Activated CD4-positive, CD25-positive, alpha-beta regulatory T cell treated with anti-CD3 and anti-CD28 coated beads, Interleukin-2, amount 50 U/mL, for 24 hours (primary cell): ENCODE data around the gene GEMIN7.

Experiments used
- ATAC-seq, 2 donors: fragments of 150-1000 bp; cut with Tn5 transposase; one replicate each; pipeline ENCODE4 v1.10.0; 2021; ENCODE audit warnings: mild to moderate bottlenecking in 1 of 2, moderate library complexity in 1 of 2

GEMIN7 gene, protein sequence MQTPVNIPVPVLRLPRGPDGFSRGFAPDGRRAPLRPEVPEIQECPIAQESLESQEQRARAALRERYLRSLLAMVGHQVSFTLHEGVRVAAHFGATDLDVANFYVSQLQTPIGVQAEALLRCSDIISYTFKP

DNA sequence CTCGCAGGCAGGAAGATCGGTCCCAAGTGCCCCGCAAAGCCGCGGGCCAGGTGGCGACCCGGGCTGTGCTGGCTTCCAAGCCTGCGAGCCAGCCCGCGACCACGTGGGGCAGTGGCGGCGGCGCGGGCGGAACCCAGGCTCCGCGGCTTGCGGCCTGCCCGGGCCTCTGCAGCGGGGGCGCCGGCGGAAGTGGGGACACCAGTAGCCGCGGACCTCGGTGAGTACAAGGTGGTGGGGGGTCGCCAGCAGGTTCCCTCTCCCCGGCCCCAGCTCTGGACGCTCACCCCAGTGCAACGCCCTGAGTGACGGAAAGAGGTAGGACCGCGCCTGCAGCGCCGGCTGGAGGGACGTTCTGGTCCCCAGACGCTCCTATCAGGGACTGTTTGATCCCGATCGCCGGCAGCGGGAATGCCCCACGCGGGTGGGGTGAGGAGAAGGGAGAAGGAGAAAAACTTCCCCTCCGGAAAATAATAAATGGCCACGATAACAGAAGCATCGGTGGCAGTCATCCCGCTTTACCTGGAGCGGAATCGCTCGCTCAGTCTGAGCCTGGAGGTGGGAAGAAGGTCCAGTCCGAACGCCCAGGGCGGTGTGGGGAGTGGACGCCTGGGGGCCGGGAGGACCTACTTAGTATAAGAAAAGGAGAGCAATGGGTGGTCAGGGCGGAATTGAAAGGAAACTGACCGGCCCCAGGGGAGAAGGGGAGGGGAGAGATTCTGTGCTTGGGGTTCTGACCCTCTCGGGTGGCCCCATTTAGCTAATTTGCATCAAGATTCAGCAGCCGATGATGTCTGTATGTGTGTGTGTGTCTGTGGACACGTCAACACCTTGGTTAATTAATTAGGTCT lies at the start of gene GEMIN7:
GEMIN7 (plus strand) TSS at position 198 of the 848 bp plus-strand sequence. CDS start 10,855 bp downstream, outside the sequence.
- ATAC-seq: peak; percentile 71 to 79

DNA sequence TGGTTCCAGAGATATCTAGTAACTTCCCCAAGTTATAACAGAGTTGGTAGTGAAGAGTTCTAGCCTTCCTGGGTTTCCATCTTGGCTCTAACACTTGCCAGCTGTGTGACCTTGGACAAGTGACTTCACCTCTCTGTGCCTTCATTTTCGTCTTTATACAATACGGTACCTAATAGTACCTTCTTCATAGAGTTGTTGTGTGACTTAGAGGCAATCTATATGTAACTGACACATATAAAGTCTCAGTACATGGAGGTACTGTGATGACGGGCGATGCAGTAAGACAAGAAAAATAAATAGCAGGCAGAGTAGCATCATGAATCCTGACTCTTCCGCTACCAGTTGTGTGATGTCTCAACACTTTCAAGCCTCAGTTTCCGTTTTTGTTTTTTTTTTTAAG lies 48.2 kb upstream of the GEMIN7 start:
- ATAC-seq: no peak

GRCh38 chr19:45032421-45032820 lies 46.6 kb upstream of the GEMIN7 start:
- no peak for ATAC-seq

GRCh38 chr19:45035755-45036154 lies 43.3 kb upstream of the GEMIN7 start:
- no peak for ATAC-seq

- no peak for ATAC-seq
Observed at GRCh38 chr19:45037393-45038169, 41.5 kb upstream of the GEMIN7 start.

DNA sequence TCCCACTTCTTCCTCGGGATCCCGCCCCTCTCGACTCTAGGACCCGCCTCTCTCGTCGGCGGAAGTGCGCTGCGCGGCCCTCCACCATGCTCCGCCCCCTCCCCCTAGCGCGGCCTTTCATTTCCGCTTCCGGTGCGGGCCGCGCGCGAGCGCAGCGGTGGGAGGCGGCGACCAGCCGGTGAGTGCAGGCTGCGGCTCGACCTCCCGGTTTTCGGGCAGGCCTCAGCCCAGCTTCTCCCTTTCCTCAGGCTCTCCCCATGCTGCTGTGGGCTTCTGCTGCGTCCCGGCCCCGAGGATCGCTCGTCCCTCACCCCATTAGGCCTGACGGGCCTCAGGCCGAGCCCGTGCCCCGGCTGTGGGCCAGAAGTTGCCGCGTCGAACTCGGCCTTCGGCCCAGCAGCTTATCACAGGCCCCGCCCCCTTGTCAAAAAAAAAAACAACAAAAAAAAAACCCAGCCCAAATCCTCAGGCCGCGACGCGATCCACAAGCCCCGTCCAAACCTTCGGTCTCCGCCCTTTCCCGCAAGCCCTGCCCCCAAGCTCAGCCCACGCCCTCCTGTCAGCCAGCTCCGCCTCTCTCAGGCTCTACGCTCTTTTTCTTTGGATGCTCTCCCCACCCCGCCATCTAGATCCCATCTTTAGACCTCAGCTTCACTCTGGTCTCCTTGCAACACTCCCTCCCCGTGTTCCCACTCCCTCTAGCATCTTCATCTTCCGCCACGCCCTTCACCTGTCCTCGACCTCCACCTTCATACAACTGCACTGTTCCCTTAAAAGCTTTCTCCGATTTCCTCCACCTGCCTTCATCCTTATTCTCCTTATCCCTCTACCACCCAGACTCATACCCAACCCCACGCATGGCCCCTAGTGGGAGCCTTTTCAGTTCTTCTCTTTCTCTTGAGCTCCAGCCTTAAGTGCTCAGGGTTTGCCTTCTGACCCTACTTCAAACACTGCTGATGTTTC lies 39.8 kb upstream of the GEMIN7 start, which contains the start of gene CLASRP:
CLASRP (plus strand) TSS at position 115 of the 963 bp plus-strand sequence. CDS start 1,168 bp downstream, outside the sequence.
- peak; percentile 97 for ATAC-seq

GRCh38 chr19:45040059-45040771 lies 38.8 kb upstream of the GEMIN7 start:
- no peak for ATAC-seq

DNA sequence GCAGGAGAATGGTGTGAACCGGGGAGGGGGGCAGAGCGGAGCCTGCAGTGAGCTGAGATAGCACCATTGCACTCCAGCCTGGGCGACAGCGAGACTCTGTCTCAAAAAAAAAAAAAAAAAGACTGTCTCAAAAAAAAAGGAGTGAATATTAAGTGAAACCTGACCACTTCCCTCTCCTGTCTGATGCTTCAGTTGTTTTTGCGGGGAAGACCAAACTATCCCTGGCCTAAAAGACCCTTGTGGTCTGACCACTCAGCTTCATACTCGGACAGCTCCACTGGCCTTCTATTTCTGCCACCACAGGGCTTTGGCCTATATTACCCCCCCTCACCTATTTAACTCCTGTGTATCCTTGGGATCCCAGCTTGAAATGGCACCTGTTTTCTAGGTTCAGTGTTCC lies 37.9 kb upstream of the GEMIN7 start:
- ATAC-seq: no peak

DNA sequence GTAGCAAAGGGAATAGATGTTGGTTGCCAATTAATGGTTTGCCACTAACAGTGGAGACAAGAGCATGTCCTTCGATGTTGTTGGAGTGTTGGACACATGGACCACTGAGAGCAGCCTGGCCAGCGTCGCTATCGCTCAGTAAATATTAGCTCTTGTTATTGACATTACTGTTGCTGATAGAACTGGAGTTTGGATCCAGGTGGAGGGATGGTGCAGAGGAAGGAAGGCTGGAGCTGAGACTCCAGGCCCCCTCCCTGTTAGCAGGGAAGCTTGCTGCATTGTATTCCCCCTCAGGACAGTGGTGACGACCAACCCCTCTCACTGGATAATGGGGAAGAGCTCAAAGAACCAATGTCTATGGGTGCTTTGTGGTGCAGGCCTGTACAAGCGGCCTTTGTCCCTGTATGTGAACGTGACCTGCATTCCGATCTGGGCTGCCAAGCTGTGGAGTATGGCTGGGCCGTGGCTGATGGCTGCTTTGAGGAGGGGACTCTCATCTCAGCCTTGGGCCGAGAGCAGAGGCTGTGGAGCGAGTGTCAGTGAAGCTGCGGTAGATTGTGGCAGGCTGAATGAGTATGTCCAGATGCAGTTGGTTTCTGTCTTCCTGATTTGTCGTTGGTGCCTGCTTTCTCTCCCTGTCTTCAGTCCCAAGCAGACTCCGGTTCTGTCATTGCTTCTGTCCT lies 33.2 kb upstream of the GEMIN7 start:
- ATAC-seq: no peak

DNA sequence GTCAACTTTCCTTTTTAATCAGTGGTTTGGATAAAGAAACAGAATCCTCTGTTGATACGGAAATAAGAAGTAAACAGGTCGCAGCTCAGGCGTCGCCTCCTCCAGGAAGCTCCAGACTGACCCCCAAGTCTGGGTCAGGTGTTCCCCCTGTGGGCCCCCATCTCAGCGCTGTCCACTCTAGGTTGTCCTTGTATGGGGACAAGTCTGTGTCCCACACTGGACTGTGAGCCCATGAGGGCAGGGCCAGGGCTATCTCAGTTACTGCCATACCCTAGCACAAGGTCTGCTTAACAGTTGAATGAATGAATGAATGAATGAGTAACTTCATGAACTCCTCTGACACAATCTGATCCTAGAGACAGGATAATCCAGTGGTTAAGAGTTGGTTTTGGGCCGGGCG lies 32.7 kb upstream of the GEMIN7 start:
- no peak for ATAC-seq

GRCh38 chr19:45047188-45047797 lies 31.8 kb upstream of the GEMIN7 start:
- ATAC-seq: peak in 1 of 2 donors; percentile 55

DNA sequence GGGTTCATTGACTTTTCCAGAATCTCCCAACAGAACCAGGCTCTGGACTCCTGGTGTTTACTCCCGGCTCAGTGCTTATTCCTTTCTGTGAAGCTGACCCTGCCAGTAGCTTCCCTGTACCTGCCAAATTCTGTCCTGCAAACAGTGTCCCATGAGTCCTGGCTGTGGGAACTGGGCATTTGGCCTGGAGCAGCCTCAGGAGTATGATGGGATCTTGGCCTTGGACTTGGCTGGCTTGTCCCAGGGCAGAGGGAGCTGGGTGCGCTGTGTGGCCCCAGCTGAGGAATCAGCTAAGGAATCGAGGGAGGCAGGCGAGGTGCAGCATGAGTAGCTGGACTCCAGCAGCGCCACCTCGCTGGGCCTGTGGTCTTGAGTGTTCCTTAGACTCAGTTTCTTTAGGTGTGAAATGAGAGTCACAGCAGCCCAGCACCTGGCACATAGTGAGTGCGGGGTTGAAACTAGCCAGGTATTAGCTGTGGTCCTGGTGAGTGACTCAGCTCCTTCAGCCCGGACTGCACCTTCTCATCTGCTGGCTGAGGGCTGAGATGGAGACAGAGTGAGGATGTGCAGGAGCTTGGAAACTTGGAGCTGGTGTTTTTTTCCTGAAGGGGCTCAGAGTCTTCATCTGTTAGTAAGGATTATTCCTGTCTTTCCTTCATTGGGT lies 29.9 kb upstream of the GEMIN7 start:
- ATAC-seq: peak in 1 of 2 donors; percentile 13

DNA sequence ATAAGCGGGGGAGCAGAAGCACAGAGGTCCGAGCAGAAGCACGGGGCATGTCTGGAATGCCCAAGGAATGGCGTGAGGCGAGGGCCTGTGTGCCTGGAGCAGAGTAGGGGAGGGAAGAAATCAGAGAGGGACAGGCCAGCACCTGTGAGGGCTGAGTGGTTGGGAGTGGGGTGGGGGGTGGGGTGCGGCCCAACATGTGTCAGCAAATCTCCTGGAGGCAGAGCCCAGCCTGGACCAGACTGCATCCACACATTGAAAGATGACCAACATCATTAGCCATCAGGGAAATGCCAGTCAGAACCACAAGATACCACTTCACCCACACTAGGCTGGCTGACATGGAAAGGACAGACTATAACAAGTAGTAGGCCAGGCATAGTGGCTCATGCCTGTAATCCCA lies 29.0 kb upstream of the GEMIN7 start:
- ATAC-seq: no peak

GRCh38 chr19:45051929-45052579 lies 27.0 kb upstream of the GEMIN7 start:
- no peak for ATAC-seq

- no peak for ATAC-seq
Observed at GRCh38 chr19:45056831-45057230, 22.2 kb upstream of the GEMIN7 start.

- no peak for ATAC-seq
Observed at GRCh38 chr19:45057444-45057843, 21.6 kb upstream of the GEMIN7 start.

- no peak for ATAC-seq
Observed at GRCh38 chr19:45058622-45059159, 20.4 kb upstream of the GEMIN7 start.

GRCh38 chr19:45059258-45059965 lies 19.6 kb upstream of the GEMIN7 start:
- peak; percentile 82 to 84 for ATAC-seq
